HepG2 (cell line): ENCODE measurements around the gene RABL2A. TPM values are rescaled to one million over a fixed set of nuclear protein-coding genes. Genes with fewer than 3 reads are reported as not detected.

Experiments used
- ATAC-seq: fragments of 200-7000 bp; cut with Tn5 transposase; 3 replicates; pipeline ENCODE4 v1.9.1; 2020; ENCODE audit warnings: mild to moderate bottlenecking, moderate library complexity
- BruUV-seq: library from RNA; stranded (reverse); fragments of 400-500 nt; replicated peaks from 2 replicates; lab custom pipeline; 2021; lab: Mats Ljungman, UMichigan
- CTCF ChIA-PET: fragments of 300-600 bp; formaldehyde crosslinking; extraction: SDS; loops from one replicate; lab custom pipeline; 2021; ENCODE audit warnings: low total read pairs, inconsistent platforms, low intra/inter-chr PET ratio; lab: Yijun Ruan, JAX
- POLR2A ChIA-PET: fragments of 350-600 bp; sonication (Branson Sonifier 250); formaldehyde crosslinking; loops from one replicate; lab custom pipeline; 2020; ENCODE audit warnings: antibody characterized with exemption, inconsistent platforms; lab: Yijun Ruan, JAX
- DNase-seq: peaks from one replicate; pipeline ENCODE4 v3.0.0-alpha.2; 2015; ENCODE audit warnings: low spot score
- FAIRE-seq: peaks from 3 replicates; lab custom pipeline; 2011; peaks lifted over from hg19 to GRCh38; lab: Jason Lieb, UNC
- H2AFZ ChIP-seq: one replicate; pipeline ENCODE4 v1.6.1; 2011; ENCODE audit warnings: low read length, inconsistent platforms
- H3K27ac ChIP-seq: fragments of 300-600 bp; 3 replicates; pipeline ENCODE4 v1.8.0; 2011; ENCODE audit warnings: mixed run types, mild to moderate bottlenecking, mixed read lengths, low read length, inconsistent platforms; ENCODE audit not compliant: insufficient read depth; ENCODE audit errors: extremely low read length
- H3K27me3 ChIP-seq, 2 experiments: fragments of 200-600 bp in 1 of 2; 2 replicates in 1 of 2; 3 replicates in 1 of 2; pipeline versions ENCODE4 v1.6.0 to v1.8.0; 2011; ENCODE audit warnings: low read length in 2 of 2, mild to moderate bottlenecking in 2 of 2, moderate library complexity in 2 of 2, inconsistent platforms in 1 of 2; ENCODE audit not compliant: insufficient read depth in 2 of 2, control insufficient read depth in 1 of 2
- H3K36me3 ChIP-seq, 2 experiments: fragments of 200-600 bp in 1 of 2; replicated peaks in 1 of 2; 2 replicates in 1 of 2; 3 replicates in 1 of 2; pipeline versions ENCODE4 v1.5.1 to v1.8.0; 2011; ENCODE audit warnings: low read length in 2 of 2, inconsistent platforms in 1 of 2; ENCODE audit not compliant: insufficient read depth in 2 of 2, control insufficient read depth in 1 of 2
- H3K4me1 ChIP-seq: 2 replicates; pipeline ENCODE4 v1.5.1; 2012; ENCODE audit warnings: low read length, inconsistent platforms; ENCODE audit not compliant: insufficient read depth
- H3K4me2 ChIP-seq: 2 replicates; pipeline ENCODE4 v1.6.0; 2011; ENCODE audit warnings: low read depth, low read length, inconsistent platforms
- H3K4me3 ChIP-seq, 3 experiments: fragments of 200-600 bp in 1 of 3; sonication (generic), shearing (Covaris generic) in 1 of 3; replicated peaks in 1 of 3; 2 replicates each; pipeline ENCODE4 v1.5.1; 2011 to 2016; ENCODE audit warnings: low read length in 3 of 3, inconsistent platforms in 2 of 3, low read depth in 2 of 3, mild to moderate bottlenecking in 2 of 3, control low read depth in 1 of 3, mixed read lengths in 1 of 3; ENCODE audit not compliant: insufficient read depth in 1 of 3
- H3K79me2 ChIP-seq: one replicate; pipeline ENCODE4 v1.6.1; 2011; ENCODE audit warnings: low read length, inconsistent platforms; ENCODE audit not compliant: insufficient read depth
- H3K9ac ChIP-seq: 2 replicates; pipeline ENCODE4 v1.6.0; 2011; ENCODE audit warnings: mild to moderate bottlenecking, low read depth, low read length, inconsistent platforms; ENCODE audit not compliant: insufficient read depth
- H3K9me3 ChIP-seq: 2 replicates; pipeline ENCODE4 v1.5.1; 2012; ENCODE audit warnings: mild to moderate bottlenecking, low read length
- H4K20me1 ChIP-seq: 2 replicates; pipeline ENCODE4 v1.6.0; 2011; ENCODE audit warnings: inconsistent platforms, mild to moderate bottlenecking, low read length, moderate library complexity; ENCODE audit not compliant: insufficient read depth
- ARHGAP35 ChIP-seq: sonication (generic); formaldehyde crosslinking; IDR thresholded peaks from 2 replicates; pipeline ENCODE4 v1.9.0; 2022; ENCODE audit warnings: mild to moderate bottlenecking, inconsistent platforms, moderate library complexity, missing genetic modification reagents, borderline replicate concordance
- MBD4 ChIP-seq: IDR thresholded peaks from 2 replicates; pipeline ENCODE4 v1.6.1; 2012; ENCODE audit warnings: low read length, inconsistent platforms, borderline replicate concordance
- MTF1 ChIP-seq: sonication (generic); formaldehyde crosslinking; IDR thresholded peaks from 2 replicates; pipeline ENCODE4 v1.5.0; 2020; ENCODE audit warnings: missing genetic modification reagents
- NFIB ChIP-seq: sonication (generic); formaldehyde crosslinking; IDR thresholded peaks from 2 replicates; pipeline ENCODE4 v1.9.0; 2021; ENCODE audit warnings: missing genetic modification reagents, mild to moderate bottlenecking, borderline replicate concordance
- TMF1 ChIP-seq: sonication (generic); formaldehyde crosslinking; IDR thresholded peaks from 2 replicates; pipeline ENCODE4 v1.8.1; 2022; ENCODE audit warnings: low read depth, missing genetic modification reagents
- ZC3H13 ChIP-seq: sonication (generic); formaldehyde crosslinking; IDR thresholded peaks from 2 replicates; pipeline ENCODE4 v1.8.1; 2023; ENCODE audit warnings: mild to moderate bottlenecking, missing genetic modification reagents, moderate library complexity
- ZNF230 ChIP-seq: sonication (generic); formaldehyde crosslinking; IDR thresholded peaks from 2 replicates; pipeline ENCODE4 v1.4.0; 2020; ENCODE audit warnings: mild to moderate bottlenecking, missing genetic modification reagents
- ZNF543 ChIP-seq: sonication (generic); formaldehyde crosslinking; IDR thresholded peaks from 2 replicates; pipeline ENCODE4 v1.4.0; 2020; ENCODE audit warnings: mild to moderate bottlenecking, missing genetic modification reagents
- ZNF552 ChIP-seq: sonication (generic); formaldehyde crosslinking; IDR thresholded peaks from 2 replicates; pipeline ENCODE4 v1.9.0; 2022; ENCODE audit warnings: missing genetic modification reagents, mild to moderate bottlenecking, borderline replicate concordance
- ZNF670 ChIP-seq: sonication (generic); formaldehyde crosslinking; IDR thresholded peaks from 2 replicates; pipeline ENCODE4 v1.8.0; 2022; ENCODE audit warnings: mild to moderate bottlenecking, missing genetic modification reagents, borderline replicate concordance
- ZNF781 ChIP-seq: sonication (generic); formaldehyde crosslinking; IDR thresholded peaks from 2 replicates; pipeline ENCODE4 v1.5.1; 2020; ENCODE audit warnings: borderline replicate concordance, mild to moderate bottlenecking, missing genetic modification reagents; ENCODE audit errors: not compliant biosample characterization
- ZSCAN12 ChIP-seq: sonication (generic); formaldehyde crosslinking; IDR thresholded peaks from 2 replicates; pipeline ENCODE4 v1.9.0; 2021; ENCODE audit warnings: mild to moderate bottlenecking, missing genetic modification reagents
- WGBS: methylation state at CpG from one replicate; pipeline ENCODE4 v1.1.6; 2017; ENCODE audit warnings: low lambda C conversion rate; 5-methylcytosine and 5-hydroxymethylcytosine counted together
- in situ Hi-C: cut with HindIII; loops from 2 replicates; pipeline ENCODE4 v1.10.0; 2017; ENCODE audit warnings: low pct_unique_long_range_greater_than_20kb; ENCODE audit not compliant: extremely low pct_ligation_motif_present
- intact Hi-C: fragments of 100-400 bp; cut with micrococcal nuclease; formaldehyde crosslinking; loops from one replicate; pipeline ENCODE4 v1.10.0; 2022; ENCODE audit not compliant: unreplicated experiment
- polyA plus RNA-seq, 8 experiments: library from polyadenylated mRNA; depleted of rRNA in 3 of 8; stranded (reverse) in 7 of 8; unstranded in 1 of 8; fragments of >200 nt; fragmentation: Illumina TruSeq in 4 of 8; extraction: Trizol in 4 of 8; gene quantifications; 2 replicates each; pipeline versions ENCODE4 v1.2.1 to v1.2.3, GENCODE V29; 2011 to 2016; ENCODE audit warnings: low read depth in 4 of 8, missing spikeins in 1 of 8, mixed read lengths in 1 of 8; ENCODE audit not compliant: insufficient read depth in 1 of 8
- total RNA-seq, 5 experiments: library from RNA; depleted of rRNA; stranded (reverse); fragments of >200 nt; fragmentation: Illumina TruSeq; extraction: Trizol; gene quantifications; 2 replicates each; pipeline ENCODE4 v1.2.3, GENCODE V29; 2016; ENCODE audit warnings: low read depth in 1 of 5
- TF ChIP-seq, protein P1 (sequence below): sonication (generic); formaldehyde crosslinking; IDR thresholded peaks from 2 replicates; pipeline ENCODE4 v1.8.1; 2022; ENCODE audit warnings: mild to moderate bottlenecking, missing genetic modification reagents
- TF ChIP-seq, protein P2 (sequence below): sonication (generic); formaldehyde crosslinking; IDR thresholded peaks from 2 replicates; pipeline ENCODE4 v1.4.0; 2020; ENCODE audit warnings: mild to moderate bottlenecking, missing genetic modification reagents
- TF ChIP-seq, protein P3 (sequence below): sonication (generic); formaldehyde crosslinking; IDR thresholded peaks from 2 replicates; pipeline ENCODE4 v1.4.0; 2020; ENCODE audit warnings: missing genetic modification reagents

The RABL2A gene
- total and polyA plus RNA-seq, 2 of the 13 experiments (the other 11 are each of a cell fraction or from before 2014, with no cell fraction given), result 9.6 to 13.4 TPM

DNA sequence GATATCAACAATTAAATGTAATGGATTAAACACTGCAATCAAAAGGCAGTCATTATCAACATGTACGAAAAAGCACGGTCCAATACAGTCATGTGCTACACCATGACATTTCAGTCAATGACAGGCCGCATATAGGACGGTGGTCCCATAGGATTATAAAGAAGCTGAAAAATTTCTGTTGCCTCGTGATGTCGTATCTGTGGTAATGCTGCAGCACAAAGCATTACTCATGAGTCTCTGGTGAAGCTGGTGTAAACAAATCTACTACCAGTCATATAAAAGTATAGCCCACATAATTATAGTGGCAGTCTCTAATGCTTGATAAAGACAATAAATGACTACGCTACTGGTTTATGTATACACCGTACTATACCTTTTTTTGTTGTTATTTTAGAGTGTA, 58.4 kb downstream of the RABL2A start:
- TF ChIP-seq ARHGAP35 (CRISPR knock-in tag), result no peak
- TF ChIP-seq ZC3H13 (CRISPR knock-in tag), result no peak
- TF ChIP-seq, protein P1, sequence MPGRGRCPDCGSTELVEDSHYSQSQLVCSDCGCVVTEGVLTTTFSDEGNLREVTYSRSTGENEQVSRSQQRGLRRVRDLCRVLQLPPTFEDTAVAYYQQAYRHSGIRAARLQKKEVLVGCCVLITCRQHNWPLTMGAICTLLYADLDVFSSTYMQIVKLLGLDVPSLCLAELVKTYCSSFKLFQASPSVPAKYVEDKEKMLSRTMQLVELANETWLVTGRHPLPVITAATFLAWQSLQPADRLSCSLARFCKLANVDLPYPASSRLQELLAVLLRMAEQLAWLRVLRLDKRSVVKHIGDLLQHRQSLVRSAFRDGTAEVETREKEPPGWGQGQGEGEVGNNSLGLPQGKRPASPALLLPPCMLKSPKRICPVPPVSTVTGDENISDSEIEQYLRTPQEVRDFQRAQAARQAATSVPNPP (CRISPR knock-in tag), result no peak
- TF ChIP-seq MTF1 (CRISPR knock-in tag), result no peak
- no peak for TF ChIP-seq NFIB (CRISPR knock-in tag)
- TF ChIP-seq MBD4, result no peak
- TF ChIP-seq ZNF670 (CRISPR knock-in tag), result no peak
- TF ChIP-seq ZNF543 (CRISPR knock-in tag), result no peak
- TF ChIP-seq, protein P2, sequence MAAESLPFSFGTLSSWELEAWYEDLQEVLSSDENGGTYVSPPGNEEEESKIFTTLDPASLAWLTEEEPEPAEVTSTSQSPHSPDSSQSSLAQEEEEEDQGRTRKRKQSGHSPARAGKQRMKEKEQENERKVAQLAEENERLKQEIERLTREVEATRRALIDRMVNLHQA (CRISPR knock-in tag), result no peak
- TF ChIP-seq ZSCAN12 (CRISPR knock-in tag), result no peak
- TF ChIP-seq ZNF781 (CRISPR knock-in tag), result no peak
- TF ChIP-seq ZNF230 (CRISPR knock-in tag), result no peak
- TF ChIP-seq ZNF552 (CRISPR knock-in tag), result no peak
- TF ChIP-seq TMF1 (CRISPR knock-in tag), result no peak
- TF ChIP-seq, protein P3, sequence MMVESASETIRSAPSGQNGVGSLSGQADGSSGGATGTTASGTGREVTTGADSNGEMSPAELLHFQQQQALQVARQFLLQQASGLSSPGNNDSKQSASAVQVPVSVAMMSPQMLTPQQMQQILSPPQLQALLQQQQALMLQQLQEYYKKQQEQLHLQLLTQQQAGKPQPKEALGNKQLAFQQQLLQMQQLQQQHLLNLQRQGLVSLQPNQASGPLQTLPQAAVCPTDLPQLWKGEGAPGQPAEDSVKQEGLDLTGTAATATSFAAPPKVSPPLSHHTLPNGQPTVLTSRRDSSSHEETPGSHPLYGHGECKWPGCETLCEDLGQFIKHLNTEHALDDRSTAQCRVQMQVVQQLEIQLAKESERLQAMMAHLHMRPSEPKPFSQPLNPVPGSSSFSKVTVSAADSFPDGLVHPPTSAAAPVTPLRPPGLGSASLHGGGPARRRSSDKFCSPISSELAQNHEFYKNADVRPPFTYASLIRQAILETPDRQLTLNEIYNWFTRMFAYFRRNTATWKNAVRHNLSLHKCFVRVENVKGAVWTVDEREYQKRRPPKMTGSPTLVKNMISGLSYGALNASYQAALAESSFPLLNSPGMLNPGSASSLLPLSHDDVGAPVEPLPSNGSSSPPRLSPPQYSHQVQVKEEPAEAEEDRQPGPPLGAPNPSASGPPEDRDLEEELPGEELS (CRISPR knock-in tag), result no peak
- WGBS, result 50% methylated on average over 8 of the region's 8 CpGs
- H4K20me1 ChIP-seq, result no peaks in the 10 kb centered on the region
- in situ Hi-C loops, result no loop called here
- no peaks in the 10 kb centered on the region for H3K79me2 ChIP-seq
- no peaks in the 10 kb centered on the region for H3K4me1 ChIP-seq
- intact Hi-C loops, result no loop called here
- no peak overlapping the region for H3K4me3 ChIP-seq
- ChIA-PET POLR2A (no interaction called here), CTCF (no interaction called here)
- no TSS peak for BruUV-seq
- H3K9me3 ChIP-seq, result no peaks in the 10 kb centered on the region
- no peak overlapping the region for H2AFZ ChIP-seq
- no peak overlapping the region for H3K4me2 ChIP-seq
- no peak for FAIRE-seq
- DNase-seq, result no peak
- no peaks in the 10 kb centered on the region for H3K36me3 ChIP-seq
- no peak overlapping the region for H3K27ac ChIP-seq
- H3K27me3 ChIP-seq, result no peaks in the 10 kb centered on the region
- no peak overlapping the region for H3K9ac ChIP-seq
- ATAC-seq, result no peak
